C4-2B (cell line): ENCODE data around the gene ARGLU1.

Experiments
- H3K27ac ChIP-seq: fragments of 450-650 bp; 2 replicates; pipeline ENCODE4 v1.5.1; 2017
- ZFX ChIP-seq: fragments of 450-650 bp; IDR thresholded peaks from 2 replicates; pipeline ENCODE4 v1.6.1; 2017
- TF ChIP-seq, protein P1 (sequence below): fragments of 450-650 bp; conservative IDR thresholded peaks from 2 replicates; pipeline ENCODE4 v1.5.1; 2017; ENCODE audit warnings: mild to moderate bottlenecking

ARGLU1 gene

DNA sequence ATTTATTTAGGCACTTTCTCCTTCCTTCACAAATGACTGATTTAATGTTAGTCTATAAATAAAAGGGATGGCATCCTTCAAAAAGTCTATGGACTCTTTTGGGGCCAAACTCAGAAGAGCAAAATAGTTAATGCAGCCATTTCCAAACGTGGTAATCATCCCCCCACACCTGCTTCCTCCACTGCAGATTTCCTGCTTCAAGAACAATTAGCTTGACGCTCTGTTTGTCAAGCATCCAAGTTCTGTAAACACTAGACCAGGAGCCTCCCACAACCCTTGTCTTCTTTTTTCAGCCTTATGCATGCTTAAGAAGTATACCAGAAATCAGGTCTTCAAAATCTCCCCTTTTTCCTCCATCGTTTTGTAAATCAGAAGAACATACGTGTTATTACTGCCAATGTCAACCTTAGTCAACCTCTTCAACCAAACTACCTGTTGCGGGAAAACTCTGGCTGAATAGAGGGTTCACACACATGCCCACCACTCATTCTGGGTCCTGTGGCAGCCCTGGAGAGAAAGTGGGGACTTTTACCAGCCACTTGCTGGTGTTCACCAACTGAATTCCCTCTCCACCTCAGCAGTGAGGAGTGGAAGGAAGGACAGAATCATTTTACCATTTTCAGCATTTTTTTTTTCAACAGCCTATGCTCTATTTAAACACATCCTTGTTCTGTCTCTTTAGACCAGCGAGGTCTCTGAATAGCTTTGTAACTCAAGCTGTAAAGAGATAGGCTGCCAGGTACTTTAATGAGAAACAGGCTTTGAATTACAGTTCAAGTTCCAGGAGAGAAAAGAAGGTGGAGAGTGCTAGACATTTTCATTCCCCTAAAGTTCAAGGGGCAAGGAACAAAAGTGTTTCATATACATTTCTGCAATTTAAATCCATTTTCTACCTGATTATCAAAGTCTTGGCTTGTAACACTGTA lies 71.6 kb downstream of the ARGLU1 start:
- TF ChIP-seq ZFX = no peak
- TF ChIP-seq, protein P1, sequence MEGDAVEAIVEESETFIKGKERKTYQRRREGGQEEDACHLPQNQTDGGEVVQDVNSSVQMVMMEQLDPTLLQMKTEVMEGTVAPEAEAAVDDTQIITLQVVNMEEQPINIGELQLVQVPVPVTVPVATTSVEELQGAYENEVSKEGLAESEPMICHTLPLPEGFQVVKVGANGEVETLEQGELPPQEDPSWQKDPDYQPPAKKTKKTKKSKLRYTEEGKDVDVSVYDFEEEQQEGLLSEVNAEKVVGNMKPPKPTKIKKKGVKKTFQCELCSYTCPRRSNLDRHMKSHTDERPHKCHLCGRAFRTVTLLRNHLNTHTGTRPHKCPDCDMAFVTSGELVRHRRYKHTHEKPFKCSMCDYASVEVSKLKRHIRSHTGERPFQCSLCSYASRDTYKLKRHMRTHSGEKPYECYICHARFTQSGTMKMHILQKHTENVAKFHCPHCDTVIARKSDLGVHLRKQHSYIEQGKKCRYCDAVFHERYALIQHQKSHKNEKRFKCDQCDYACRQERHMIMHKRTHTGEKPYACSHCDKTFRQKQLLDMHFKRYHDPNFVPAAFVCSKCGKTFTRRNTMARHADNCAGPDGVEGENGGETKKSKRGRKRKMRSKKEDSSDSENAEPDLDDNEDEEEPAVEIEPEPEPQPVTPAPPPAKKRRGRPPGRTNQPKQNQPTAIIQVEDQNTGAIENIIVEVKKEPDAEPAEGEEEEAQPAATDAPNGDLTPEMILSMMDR = no peak
- no peak overlapping the region for H3K27ac ChIP-seq

DNA sequence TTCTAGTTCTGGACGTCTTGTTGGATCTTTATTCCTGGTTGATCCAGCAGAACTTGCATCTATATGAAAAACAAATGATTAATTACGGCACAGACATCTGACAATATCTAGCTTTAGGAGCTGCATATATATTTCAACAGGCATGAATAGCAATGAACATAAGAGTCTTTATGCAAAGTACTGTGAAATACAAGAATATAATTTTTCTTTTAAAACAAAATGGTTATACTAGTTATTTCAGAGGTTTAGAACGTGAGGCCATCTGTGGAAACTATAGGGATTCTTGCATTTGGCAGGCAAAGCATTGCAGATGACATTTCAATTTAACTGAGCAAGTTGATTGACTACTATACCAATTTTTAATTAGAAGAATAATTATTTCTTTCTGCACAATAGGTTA lies 73.0 kb downstream of the ARGLU1 start:
- no peak overlapping the region for H3K27ac ChIP-seq
- no peak for TF ChIP-seq ZFX
- TF ChIP-seq, protein P1 = no peak

DNA sequence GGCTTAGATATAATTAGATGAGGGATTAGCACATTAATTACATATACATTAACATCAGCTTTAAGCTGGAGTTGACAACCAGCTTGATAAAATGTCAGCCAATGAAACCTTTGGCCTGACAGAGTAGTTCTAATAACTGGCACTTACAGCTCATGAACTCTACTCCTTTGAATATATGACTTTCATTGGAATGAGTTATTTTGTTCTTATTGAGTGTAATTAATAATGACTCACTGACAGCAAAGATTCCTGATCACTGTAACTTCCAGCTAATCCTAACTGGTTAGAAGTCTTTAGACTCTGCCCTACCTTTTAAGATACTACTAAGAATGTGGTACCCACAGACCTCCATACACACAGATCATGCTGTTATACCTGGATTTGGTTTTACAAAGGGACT lies 73.4 kb downstream of the ARGLU1 start:
- TF ChIP-seq, protein P1 = no peak
- TF ChIP-seq ZFX = no peak
- no peak overlapping the region for H3K27ac ChIP-seq

DNA sequence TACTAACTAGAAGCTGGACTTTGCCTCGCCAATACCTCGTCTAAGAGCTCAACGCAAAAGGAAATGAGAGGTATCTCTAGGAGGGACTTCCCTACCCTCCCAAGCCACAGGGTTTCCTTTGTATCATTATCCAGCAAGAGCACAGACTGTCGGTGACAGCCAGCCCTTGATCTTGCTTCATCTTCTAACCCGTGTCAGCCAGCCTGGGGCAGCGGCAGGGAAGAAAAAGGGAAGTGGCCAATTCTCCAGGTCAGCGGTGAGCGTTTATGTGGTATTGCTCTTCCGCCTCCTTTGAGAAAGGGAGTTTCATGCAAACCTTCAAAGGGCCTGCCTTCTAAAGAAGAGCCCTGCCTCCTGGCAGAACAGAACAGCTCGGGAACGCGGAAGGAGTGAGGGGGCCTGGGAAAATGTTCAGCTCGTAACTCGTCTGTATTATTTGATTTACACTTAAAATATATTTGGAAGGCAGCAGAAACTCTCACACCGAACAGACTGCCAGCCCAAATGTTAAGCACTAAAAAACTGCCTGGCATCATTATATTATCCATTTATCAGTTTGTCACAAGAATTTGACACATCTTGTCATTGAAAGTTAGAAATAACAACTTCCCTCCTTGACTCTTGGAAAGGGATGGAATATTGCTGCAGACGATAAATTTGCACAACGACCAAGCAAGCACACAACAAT lies 74.3 kb downstream of the ARGLU1 start:
- H3K27ac ChIP-seq = no peak overlapping the region
- no peak for TF ChIP-seq ZFX
- TF ChIP-seq, protein P1 = no peak

DNA sequence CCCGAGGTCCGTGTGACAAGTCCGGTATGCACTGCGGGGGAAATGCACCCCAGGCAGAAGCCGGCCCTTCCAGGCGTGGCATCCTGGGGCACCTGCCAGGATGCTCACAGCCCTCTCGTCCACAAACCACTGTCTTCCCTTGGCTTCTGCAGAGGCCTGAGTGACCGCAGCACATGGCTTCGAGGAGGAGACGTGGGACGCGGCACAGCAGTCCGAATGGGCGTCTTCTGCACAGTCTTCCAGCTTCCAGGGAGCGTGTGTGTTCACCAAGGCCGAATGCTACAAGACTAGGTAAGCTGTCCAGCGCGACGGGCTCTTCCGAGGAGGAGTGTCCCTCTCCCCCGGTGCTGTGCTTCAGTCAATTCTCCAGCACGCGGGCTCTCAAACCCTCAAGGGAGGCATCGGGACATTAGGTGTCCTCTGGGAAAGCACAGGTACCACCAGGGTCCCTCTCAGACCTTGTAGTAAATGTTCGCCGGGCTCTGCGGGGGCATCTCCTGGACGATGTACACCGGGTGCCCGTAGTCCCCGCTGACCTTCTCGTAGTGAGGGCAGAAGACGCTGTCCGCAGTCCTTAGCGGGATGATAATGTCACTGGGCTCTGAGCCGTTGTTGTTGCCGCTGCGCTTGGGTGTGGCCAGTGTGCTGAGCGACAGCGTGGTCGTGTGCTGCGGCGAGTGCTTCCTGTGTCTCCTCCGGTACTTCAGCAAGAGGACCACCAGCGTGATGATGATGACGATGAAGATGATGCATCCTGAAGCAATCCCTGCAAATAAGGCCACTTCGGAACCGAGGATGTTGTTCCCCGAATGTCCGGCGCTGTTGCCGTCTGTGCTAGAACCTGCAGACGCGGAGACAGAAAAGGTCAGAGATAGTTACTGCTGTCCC lies 75.1 kb downstream of the ARGLU1 start:
- no peak for TF ChIP-seq ZFX
- TF ChIP-seq, protein P1 = no peak
- H3K27ac ChIP-seq = no peak overlapping the region

DNA sequence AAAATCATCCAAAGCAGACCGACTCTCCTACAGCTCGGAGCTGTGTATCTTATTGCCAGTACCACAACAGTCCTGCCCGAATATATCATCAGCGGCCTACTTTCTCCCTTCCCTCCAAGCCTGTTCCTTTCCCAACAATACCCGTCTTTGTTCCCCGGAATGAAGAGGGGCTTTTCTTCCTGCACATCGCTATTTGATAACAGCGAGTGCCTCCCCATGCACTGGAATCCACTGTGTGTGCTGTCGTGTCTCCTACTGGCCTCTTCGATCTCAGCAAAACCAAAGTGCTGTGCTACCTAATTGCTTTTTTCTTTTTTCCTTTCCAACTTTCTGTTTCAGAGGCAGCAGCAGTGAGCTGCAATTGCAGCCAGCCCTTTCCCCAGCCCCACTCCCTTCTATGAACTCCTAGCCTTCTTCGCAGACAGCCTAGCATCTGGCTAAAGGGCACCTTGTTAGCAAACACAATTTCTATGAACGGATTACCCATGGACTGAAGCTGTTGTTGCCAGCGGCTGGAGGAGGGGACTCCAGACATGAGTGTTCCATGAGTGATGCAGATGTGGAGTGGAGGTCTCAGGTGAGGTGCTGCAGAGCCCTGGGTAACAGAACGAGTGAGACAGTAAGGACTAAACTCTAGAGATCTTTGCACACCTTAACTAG lies 75.9 kb downstream of the ARGLU1 start:
- H3K27ac ChIP-seq = no peak overlapping the region
- TF ChIP-seq ZFX = no peak
- TF ChIP-seq, protein P1 = no peak
